HepG2 (cell line): ENCODE results near the gene PSMA7. TPM values are rescaled to one million over a fixed set of nuclear protein-coding genes. Genes with fewer than 3 reads are reported as not detected.

ENCODE experiments used
- AGO2 ChIP-seq: fragments of 200-400 bp; formaldehyde crosslinking; optimal IDR thresholded peaks from 2 replicates; pipeline ENCODE3; 2017; ENCODE audit warnings: mild to moderate bottlenecking, low read depth, low read length, moderate library complexity
- CCAR2 ChIP-seq: fragments of 200-400 bp; formaldehyde crosslinking; optimal IDR thresholded peaks from 2 replicates; pipeline ENCODE3; 2018; ENCODE audit warnings: low read depth, mild to moderate bottlenecking, low read length, moderate library complexity
- FOXP1 ChIP-seq, 2 experiments: fragments of 450-650 bp in 1 of 2; IDR thresholded peaks; 2 replicates each; pipeline ENCODE4 v1.6.1; 2017 to 2018; ENCODE audit warnings: antibody characterized with exemption in 1 of 2
- GFI1 ChIP-seq: sonication (generic); formaldehyde crosslinking; IDR thresholded peaks from 2 replicates; pipeline ENCODE4 v1.5.0; 2020; ENCODE audit warnings: missing genetic modification reagents, mild to moderate bottlenecking, borderline replicate concordance
- GTF2F1 ChIP-seq: fragments of 150-350 bp; IDR thresholded peaks from 2 replicates; pipeline ENCODE4 v1.6.1; 2014; ENCODE audit warnings: low read length
- HIVEP1 ChIP-seq: sonication (generic); formaldehyde crosslinking; IDR thresholded peaks from 2 replicates; pipeline ENCODE4 v1.4.0; 2020; ENCODE audit warnings: mild to moderate bottlenecking, missing genetic modification reagents
- KAT8 ChIP-seq: IDR thresholded peaks from 2 replicates; pipeline ENCODE4 v1.6.1; 2016; ENCODE audit warnings: missing genetic modification reagents, missing compliant biosample characterization
- LBX2 ChIP-seq: sonication (generic); formaldehyde crosslinking; IDR thresholded peaks from 2 replicates; pipeline ENCODE4 v1.5.0; 2020; ENCODE audit warnings: missing genetic modification reagents, mild to moderate bottlenecking, borderline replicate concordance
- LRRFIP1 ChIP-seq: sonication (generic); formaldehyde crosslinking; conservative IDR thresholded peaks from 2 replicates; pipeline ENCODE4 v1.4.0; 2020; ENCODE audit warnings: missing genetic modification reagents
- MEF2D ChIP-seq: sonication (generic); formaldehyde crosslinking; IDR thresholded peaks from 2 replicates; pipeline ENCODE4 v1.5.1; 2020; ENCODE audit warnings: mild to moderate bottlenecking, missing genetic modification reagents
- MIER2 ChIP-seq: IDR thresholded peaks from 2 replicates; pipeline ENCODE4 v1.6.1; 2016; ENCODE audit warnings: missing biosample characterization, missing genetic modification reagents
- NFRKB ChIP-seq: fragments of 450-650 bp; IDR thresholded peaks from 2 replicates; pipeline ENCODE4 v1.6.1; 2017
- NR0B2 ChIP-seq: sonication (generic); formaldehyde crosslinking; IDR thresholded peaks from 2 replicates; pipeline ENCODE4 v1.4.0; 2020; ENCODE audit warnings: mild to moderate bottlenecking, missing genetic modification reagents
- SKI ChIP-seq: fragments of 450-650 bp; IDR thresholded peaks from one replicate; pipeline ENCODE4 v1.6.1; 2018; ENCODE audit warnings: mild to moderate bottlenecking; ENCODE audit not compliant: partially characterized antibody
- SMC3 ChIP-seq: IDR thresholded peaks from 2 replicates; pipeline ENCODE4 v1.6.1; 2011; ENCODE audit warnings: low read length, improper control_type of control experiment
- ZBTB20 ChIP-seq: sonication (generic); formaldehyde crosslinking; IDR thresholded peaks from 2 replicates; pipeline ENCODE4 v1.8.1; 2023; ENCODE audit warnings: missing genetic modification reagents, low read depth, mild to moderate bottlenecking, borderline replicate concordance
- ZNF414 ChIP-seq: sonication (generic); formaldehyde crosslinking; IDR thresholded peaks from 2 replicates; pipeline ENCODE4 v1.5.0; 2020; ENCODE audit warnings: missing genetic modification reagents
- ZNF678 ChIP-seq: sonication (generic); formaldehyde crosslinking; IDR thresholded peaks from 2 replicates; pipeline ENCODE4 v1.4.0; 2020; ENCODE audit warnings: mild to moderate bottlenecking, missing genetic modification reagents
- ZNF749 ChIP-seq: sonication (generic); formaldehyde crosslinking; IDR thresholded peaks from 2 replicates; pipeline ENCODE4 v1.8.0; 2022; ENCODE audit warnings: mild to moderate bottlenecking, missing genetic modification reagents, moderate library complexity, borderline replicate concordance
- polyA plus RNA-seq, 8 experiments: library from polyadenylated mRNA; depleted of rRNA in 3 of 8; stranded (reverse) in 7 of 8; unstranded in 1 of 8; fragments of >200 nt; fragmentation: Illumina TruSeq in 4 of 8; extraction: Trizol in 4 of 8; gene quantifications; 2 replicates each; pipeline versions ENCODE4 v1.2.1 to v1.2.3, GENCODE V29; 2011 to 2016; ENCODE audit warnings: low read depth in 4 of 8, missing spikeins in 1 of 8, mixed read lengths in 1 of 8; ENCODE audit not compliant: insufficient read depth in 1 of 8
- total RNA-seq, 5 experiments: library from RNA; depleted of rRNA; stranded (reverse); fragments of >200 nt; fragmentation: Illumina TruSeq; extraction: Trizol; gene quantifications; 2 replicates each; pipeline ENCODE4 v1.2.3, GENCODE V29; 2016; ENCODE audit warnings: low read depth in 1 of 5
- TF ChIP-seq, protein P1 (sequence below): sonication (generic); formaldehyde crosslinking; IDR thresholded peaks from 2 replicates; pipeline ENCODE4 v1.9.0; 2021; ENCODE audit warnings: missing genetic modification reagents, borderline replicate concordance
- TF ChIP-seq, protein P2 (sequence below): sonication (generic); formaldehyde crosslinking; IDR thresholded peaks from 2 replicates; pipeline ENCODE4 v1.5.1; 2020; ENCODE audit warnings: mild to moderate bottlenecking, missing genetic modification reagents, moderate library complexity

Gene PSMA7
- total and polyA plus RNA-seq, 2 of the 13 experiments (the other 11 are each of a cell fraction or from before 2014, with no cell fraction given), result 531 to 631 TPM

DNA sequence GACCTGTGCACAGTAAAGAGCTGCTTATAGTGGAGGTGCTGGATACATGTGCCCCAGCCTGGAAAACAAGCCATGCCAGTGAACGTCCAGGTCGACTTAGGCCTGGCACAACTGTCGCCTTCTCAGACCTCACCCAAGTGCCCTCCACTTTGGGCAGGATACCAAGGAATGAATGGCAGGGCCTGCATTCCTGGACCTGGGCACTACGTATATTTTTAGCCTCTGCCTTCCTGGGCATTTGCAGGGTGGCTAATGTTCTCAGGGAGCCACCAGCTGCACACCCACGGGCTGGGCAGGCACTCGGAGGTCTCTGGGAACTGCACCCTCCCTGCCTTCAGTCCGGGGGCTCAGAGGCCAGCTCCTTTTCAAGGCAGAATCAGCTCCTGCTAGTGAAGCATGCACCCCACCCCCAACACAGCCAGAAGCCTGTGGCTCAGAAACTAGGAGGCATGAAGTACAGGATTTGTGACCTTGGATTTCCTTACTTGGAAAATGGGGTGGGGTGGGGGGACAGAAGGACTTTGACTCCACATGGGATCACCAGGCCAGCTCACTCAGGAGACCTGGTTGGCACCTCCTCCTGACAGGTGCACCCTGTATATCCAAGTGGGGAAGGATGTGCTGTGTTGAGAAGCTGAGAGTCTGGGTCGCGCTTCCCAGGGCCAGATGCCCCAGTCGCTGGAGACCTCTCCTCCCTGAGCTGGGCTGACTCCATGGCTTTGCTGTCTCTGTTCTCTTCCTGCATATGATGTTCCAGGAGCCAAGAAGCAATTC is 23.4 kb downstream of the PSMA7 start (continued):
- TF ChIP-seq NR0B2 (CRISPR knock-in tag) (peak; percentile 5; the same call in 1 of the 2 replicates), ZNF678 (no peak), FOXP1 (IDR thresholded peaks at IDR 0.05) (no peak), FOXP1 (CRISPR knock-in tag; IDR thresholded peaks at IDR 0.05) (peak; percentile 37; the same call in 1 of the 2 replicates), NFRKB (no peak), KAT8 (CRISPR knock-in tag) (peak; percentile 69; the same call in 1 of the 2 replicates), LRRFIP1 (CRISPR knock-in tag) (no peak), MEF2D (CRISPR knock-in tag) (peak; percentile 75), MIER2 (no peak), ZNF414 (0 out of 2 replicates have a peak, but pooled peaks have one; percentile 76), HIVEP1 (CRISPR knock-in tag) (no peak), GFI1 (CRISPR knock-in tag) (peak; percentile 93; the same call in 1 of the 2 replicates), AGO2 (no peak), GTF2F1 (0 out of 2 replicates have a peak, but pooled peaks have one; percentile 35), ZBTB20 (CRISPR knock-in tag) (no peak), LBX2 (CRISPR knock-in tag) (peak; percentile 41; the same call in 1 of the 2 replicates), SKI (peak; percentile 35), ZNF749 (CRISPR knock-in tag) (no peak), SMC3 (no peak), CCAR2 (no peak)
- TF ChIP-seq, protein P1, sequence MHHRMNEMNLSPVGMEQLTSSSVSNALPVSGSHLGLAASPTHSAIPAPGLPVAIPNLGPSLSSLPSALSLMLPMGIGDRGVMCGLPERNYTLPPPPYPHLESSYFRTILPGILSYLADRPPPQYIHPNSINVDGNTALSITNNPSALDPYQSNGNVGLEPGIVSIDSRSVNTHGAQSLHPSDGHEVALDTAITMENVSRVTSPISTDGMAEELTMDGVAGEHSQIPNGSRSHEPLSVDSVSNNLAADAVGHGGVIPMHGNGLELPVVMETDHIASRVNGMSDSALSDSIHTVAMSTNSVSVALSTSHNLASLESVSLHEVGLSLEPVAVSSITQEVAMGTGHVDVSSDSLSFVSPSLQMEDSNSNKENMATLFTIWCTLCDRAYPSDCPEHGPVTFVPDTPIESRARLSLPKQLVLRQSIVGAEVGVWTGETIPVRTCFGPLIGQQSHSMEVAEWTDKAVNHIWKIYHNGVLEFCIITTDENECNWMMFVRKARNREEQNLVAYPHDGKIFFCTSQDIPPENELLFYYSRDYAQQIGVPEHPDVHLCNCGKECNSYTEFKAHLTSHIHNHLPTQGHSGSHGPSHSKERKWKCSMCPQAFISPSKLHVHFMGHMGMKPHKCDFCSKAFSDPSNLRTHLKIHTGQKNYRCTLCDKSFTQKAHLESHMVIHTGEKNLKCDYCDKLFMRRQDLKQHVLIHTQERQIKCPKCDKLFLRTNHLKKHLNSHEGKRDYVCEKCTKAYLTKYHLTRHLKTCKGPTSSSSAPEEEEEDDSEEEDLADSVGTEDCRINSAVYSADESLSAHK (CRISPR knock-in tag), result peak; percentile 43; the same call in 1 of the 2 replicates
- TF ChIP-seq, protein P2, sequence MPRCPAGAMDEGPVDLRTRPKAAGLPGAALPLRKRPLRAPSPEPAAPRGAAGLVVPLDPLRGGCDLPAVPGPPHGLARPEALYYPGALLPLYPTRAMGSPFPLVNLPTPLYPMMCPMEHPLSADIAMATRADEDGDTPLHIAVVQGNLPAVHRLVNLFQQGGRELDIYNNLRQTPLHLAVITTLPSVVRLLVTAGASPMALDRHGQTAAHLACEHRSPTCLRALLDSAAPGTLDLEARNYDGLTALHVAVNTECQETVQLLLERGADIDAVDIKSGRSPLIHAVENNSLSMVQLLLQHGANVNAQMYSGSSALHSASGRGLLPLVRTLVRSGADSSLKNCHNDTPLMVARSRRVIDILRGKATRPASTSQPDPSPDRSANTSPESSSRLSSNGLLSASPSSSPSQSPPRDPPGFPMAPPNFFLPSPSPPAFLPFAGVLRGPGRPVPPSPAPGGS (CRISPR knock-in tag), result peak; percentile 74; the same call in 1 of the 2 replicates
